Ascending aorta (tissue), 2 donors: Measurements from ENCODE around the gene GALNT13. TPM values are rescaled to one million over a fixed set of nuclear protein-coding genes. Genes with fewer than 3 reads are reported as not detected.

Source experiments
- DNase-seq, 2 donors: peaks; one replicate each; pipeline ENCODE4 v3.0.0-alpha.2; 2019; ENCODE audit warnings: low spot score in 2 of 2
- H3K27ac ChIP-seq, 2 donors: fragments of 200-600 bp; sonication (generic); one replicate each; pipeline ENCODE4 v1.5.1; 2016 to 2017; ENCODE audit warnings: mild to moderate bottlenecking in 1 of 2
- H3K27me3 ChIP-seq: fragments of 200-600 bp; sonication (generic); one replicate; pipeline ENCODE4 v1.5.1; 2017
- H3K36me3 ChIP-seq, 2 donors: fragments of 200-600 bp; sonication (generic); one replicate each; pipeline ENCODE4 v1.5.1; 2016
- H3K4me1 ChIP-seq, 2 donors: fragments of 200-600 bp; sonication (generic); one replicate each; pipeline ENCODE4 v1.5.1; 2016 to 2017; ENCODE audit warnings: mild to moderate bottlenecking in 1 of 2
- H3K4me3 ChIP-seq, 2 donors: fragments of 200-600 bp; sonication (generic); one replicate each; pipeline ENCODE4 v1.5.1; 2016 to 2017; ENCODE audit warnings: mild to moderate bottlenecking in 1 of 2
- H3K9me3 ChIP-seq, 2 donors: fragments of 200-600 bp; sonication (generic); one replicate each; pipeline ENCODE4 v1.5.1; 2016
- CTCF ChIP-seq, 3 experiments: fragments of 200-600 bp in 2 of 3; fragments of 450-650 bp in 1 of 3; sonication (generic) in 2 of 3; IDR thresholded peaks; one replicate each; pipeline ENCODE4 v1.5.1; 2016 to 2019; ENCODE audit warnings: antibody characterized with exemption in 3 of 3, mild to moderate bottlenecking in 1 of 3, moderate library complexity in 1 of 3
- intact Hi-C: fragments of 100-400 bp; cut with DNase I; formaldehyde crosslinking; loops from one replicate; pipeline ENCODE4 v1.15.1; 2023
- total RNA-seq: library from RNA; depleted of rRNA; stranded (reverse); fragments of >200 nt; gene quantifications from one replicate; pipeline ENCODE4 v1.1.0, GENCODE V29; 2016

The GALNT13 gene
- total RNA-seq, 1 donor from 2014 or later: not detected

GRCh38 chr2:154291927-154292326, 420.2 kb downstream of the GALNT13 start:
- H3K27ac ChIP-seq: no peak overlapping the region
- intact Hi-C loops: no loop called here
- no peak overlapping the region for H3K4me3 ChIP-seq
- no peaks in the 10 kb centered on the region for H3K27me3 ChIP-seq
- TF ChIP-seq CTCF (IDR thresholded peaks at IDR 0.05): no peak
- no peaks in the 10 kb centered on the region for H3K9me3 ChIP-seq
- no peaks in the 10 kb centered on the region for H3K36me3 ChIP-seq
- H3K4me1 ChIP-seq: no peaks in the 10 kb centered on the region
- no peak for DNase-seq

- H3K9me3 ChIP-seq: no peaks in the 10 kb centered on the region
- H3K4me1 ChIP-seq: no peaks in the 10 kb centered on the region
- no peak for TF ChIP-seq CTCF (IDR thresholded peaks at IDR 0.05)
- intact Hi-C loops: no loop called here
- no peak for DNase-seq
- H3K36me3 ChIP-seq: no peaks in the 10 kb centered on the region
- H3K27ac ChIP-seq: no peak overlapping the region
- no peaks in the 10 kb centered on the region for H3K27me3 ChIP-seq
- no peak overlapping the region for H3K4me3 ChIP-seq
Measured at GRCh38 chr2:154293864-154294263, 422.1 kb downstream of the GALNT13 start.

DNA sequence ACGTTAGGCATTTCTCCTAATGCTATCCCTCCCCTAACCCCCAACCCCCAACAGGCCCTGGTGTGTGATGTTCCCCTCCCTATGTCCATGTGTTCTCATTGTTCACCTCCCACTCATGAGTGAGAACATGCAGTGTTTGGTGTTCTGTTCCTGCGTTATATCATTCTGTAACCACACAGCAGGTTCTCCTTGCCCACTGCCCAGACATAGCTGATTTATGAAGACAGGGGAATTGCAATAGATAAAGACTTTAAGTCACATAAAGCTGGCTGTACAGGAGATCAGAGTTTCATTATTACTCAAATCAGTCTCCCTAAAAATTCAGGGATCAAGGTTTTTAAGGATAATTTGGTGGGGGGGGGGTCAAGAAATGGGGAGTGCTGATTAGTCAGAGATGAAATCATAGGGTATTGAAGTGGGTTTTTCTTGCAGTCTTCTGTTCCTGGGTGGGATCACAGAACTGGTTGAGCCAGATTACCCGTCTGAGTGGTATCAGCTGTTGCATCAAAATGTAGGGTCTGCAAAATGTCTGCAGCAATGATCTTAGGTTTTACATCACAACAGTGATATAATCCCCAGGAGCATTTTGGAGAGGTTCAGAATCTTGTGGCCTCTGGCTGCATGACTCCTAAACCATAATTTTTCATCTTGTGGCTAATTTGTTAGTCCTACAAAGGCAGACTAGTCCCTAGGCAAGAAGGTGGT, 434.7 kb downstream of the GALNT13 start:
- no peaks in the 10 kb centered on the region for H3K27me3 ChIP-seq
- no peak for DNase-seq
- no peaks in the 10 kb centered on the region for H3K9me3 ChIP-seq
- no peaks in the 10 kb centered on the region for H3K36me3 ChIP-seq
- no peaks in the 10 kb centered on the region for H3K4me1 ChIP-seq
- H3K27ac ChIP-seq: no peak overlapping the region
- H3K4me3 ChIP-seq: no peak overlapping the region
- no peak for TF ChIP-seq CTCF (IDR thresholded peaks at IDR 0.05)
- intact Hi-C loops: no loop called here

DNA sequence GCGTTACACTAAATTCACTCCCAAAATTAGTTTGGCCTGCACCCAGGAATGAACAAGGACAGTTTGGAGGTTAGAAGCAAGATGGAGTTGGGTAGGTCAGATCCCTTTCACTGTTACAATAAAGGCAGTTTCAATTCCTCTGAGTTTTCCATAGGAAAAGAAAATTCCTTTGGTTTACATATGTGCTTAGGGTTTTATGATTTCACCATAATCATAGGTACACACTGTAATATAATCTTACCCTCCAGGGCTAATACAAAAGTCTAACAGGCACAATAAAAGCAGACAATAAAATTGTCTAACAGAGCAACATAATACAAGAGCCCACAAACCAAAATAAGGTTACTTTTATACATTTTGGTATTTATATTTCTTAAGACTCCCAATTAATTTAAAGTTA, 435.3 kb downstream of the GALNT13 start:
- no peak for TF ChIP-seq CTCF (IDR thresholded peaks at IDR 0.05)
- Histone ChIP-seq H3K27ac (no peak overlapping the region), H3K36me3 (no peaks in the 10 kb centered on the region), H3K27me3 (no peaks in the 10 kb centered on the region), H3K4me3 (no peak overlapping the region), H3K4me1 (no peaks in the 10 kb centered on the region), H3K9me3 (no peaks in the 10 kb centered on the region)
- intact Hi-C loops: no loop called here
- no peak for DNase-seq

- no peak overlapping the region for H3K27ac ChIP-seq
- DNase-seq: no peak
- intact Hi-C loops: no loop called here
- H3K4me3 ChIP-seq: no peak overlapping the region
- no peaks in the 10 kb centered on the region for H3K27me3 ChIP-seq
- TF ChIP-seq CTCF (IDR thresholded peaks at IDR 0.05): no peak
- H3K4me1 ChIP-seq: no peaks in the 10 kb centered on the region
- H3K9me3 ChIP-seq: no peaks in the 10 kb centered on the region
- H3K36me3 ChIP-seq: no peaks in the 10 kb centered on the region
Measured at GRCh38 chr2:154324601-154325000, 452.9 kb downstream of the GALNT13 start.

DNA sequence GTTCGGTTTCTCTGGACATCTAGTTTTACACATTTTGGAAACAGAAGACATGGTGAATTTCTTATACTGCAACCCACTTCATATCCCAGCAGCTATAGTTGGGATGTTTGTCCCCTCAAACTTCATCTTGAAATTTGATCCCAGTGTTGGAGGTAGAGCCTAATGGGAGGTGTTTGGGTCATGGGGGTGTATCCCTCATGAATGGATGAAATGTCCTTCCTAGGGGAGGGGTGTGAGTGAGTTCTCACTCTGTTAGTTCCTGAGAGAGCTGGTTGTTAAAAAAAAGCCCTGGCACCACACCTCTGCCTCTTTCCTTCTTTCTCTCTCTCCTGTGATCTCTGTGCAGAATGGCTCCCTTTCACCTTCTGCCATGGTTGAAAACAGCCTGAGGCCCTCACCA, 457.8 kb downstream of the GALNT13 start:
- Histone ChIP-seq H3K27me3 (no peaks in the 10 kb centered on the region), H3K27ac (no peak overlapping the region), H3K4me3 (no peak overlapping the region), H3K36me3 (no peaks in the 10 kb centered on the region), H3K9me3 (no peaks in the 10 kb centered on the region), H3K4me1 (no peaks in the 10 kb centered on the region)
- DNase-seq: no peak
- TF ChIP-seq CTCF (IDR thresholded peaks at IDR 0.05): no peak
- intact Hi-C loops: no loop called here
